ENCODE measurements around the gene GLB1L2.

- TF ChIP-seq EP300 (IDR thresholded peaks at IDR 0.05; ENCODE audit: low read depth in 2 of 2, low read length in 2 of 2) (no peak), EP300 (CRISPR knock-in tag; IDR thresholded peaks at IDR 0.05; ENCODE audit: borderline replicate concordance) (no peak), HNRNPH1 (optimal IDR thresholded peaks at IDR 0.05; ENCODE audit: low read depth, low read length) (no peak), FOXA3 (CRISPR knock-in tag; IDR thresholded peaks at IDR 0.05) (no peak)
These were observed 76.1 kb downstream of the GLB1L2 start for GRCh38 chr11:134407923-134408322.
